Nephron (organoid): ENCODE results near the gene DOCK10.

ENCODE experiments used
- H3K27ac Mint-ChIP-seq, 3 experiments: 2 replicates each; pipeline ENCODE4 v1.8.0; 2020; ENCODE audit warnings: mixed read lengths in 3 of 3, mild to moderate bottlenecking in 2 of 3, moderate library complexity in 1 of 3
- H3K27me3 Mint-ChIP-seq: 2 replicates; pipeline ENCODE4 v1.8.0; 2021; ENCODE audit warnings: low read depth, mild to moderate bottlenecking, moderate library complexity, mixed read lengths
- H3K36me3 Mint-ChIP-seq: 2 replicates; pipeline ENCODE4 v1.8.0; 2020; ENCODE audit warnings: low read depth, mixed read lengths
- H3K4me1 Mint-ChIP-seq: 2 replicates; pipeline ENCODE4 v1.8.0; 2020; ENCODE audit warnings: mixed read lengths
- H3K4me3 Mint-ChIP-seq, 3 experiments: 2 replicates each; pipeline ENCODE4 v1.8.0; 2020; ENCODE audit warnings: mild to moderate bottlenecking in 3 of 3, mixed read lengths in 3 of 3, moderate library complexity in 2 of 3
- H3K9me3 Mint-ChIP-seq: 2 replicates; pipeline ENCODE4 v1.8.0; 2020; ENCODE audit warnings: mixed read lengths
- TF ChIP-seq, protein P1 (sequence below), 3 experiments: fragments of 200-600 bp; sonication (generic); IDR thresholded peaks; one replicate each; pipeline ENCODE4 v1.5.0; 2021; ENCODE audit warnings: antibody characterized with exemption in 3 of 3; ENCODE audit not compliant: unreplicated experiment in 3 of 3

Gene DOCK10

DNA sequence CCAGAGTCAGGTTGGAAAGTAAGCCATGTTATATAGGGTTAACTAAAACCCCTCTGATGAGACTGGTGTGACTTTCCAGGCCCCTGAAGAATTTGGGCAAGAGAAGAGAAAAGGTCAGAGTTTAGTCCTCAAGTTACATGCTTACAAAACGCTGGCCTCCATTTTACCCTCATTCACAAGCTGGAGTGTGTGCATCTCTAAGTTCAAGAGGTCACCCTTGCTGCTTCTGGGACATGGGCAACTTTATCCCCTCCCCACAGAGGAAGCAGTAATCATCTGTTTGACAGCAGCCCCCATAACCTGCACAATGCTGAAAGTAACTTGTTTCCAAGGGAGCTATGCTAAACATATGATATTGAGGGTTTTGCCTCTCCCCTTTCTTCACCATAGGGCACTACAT is 240.9 kb downstream of the DOCK10 start:
- TF ChIP-seq, protein P1, sequence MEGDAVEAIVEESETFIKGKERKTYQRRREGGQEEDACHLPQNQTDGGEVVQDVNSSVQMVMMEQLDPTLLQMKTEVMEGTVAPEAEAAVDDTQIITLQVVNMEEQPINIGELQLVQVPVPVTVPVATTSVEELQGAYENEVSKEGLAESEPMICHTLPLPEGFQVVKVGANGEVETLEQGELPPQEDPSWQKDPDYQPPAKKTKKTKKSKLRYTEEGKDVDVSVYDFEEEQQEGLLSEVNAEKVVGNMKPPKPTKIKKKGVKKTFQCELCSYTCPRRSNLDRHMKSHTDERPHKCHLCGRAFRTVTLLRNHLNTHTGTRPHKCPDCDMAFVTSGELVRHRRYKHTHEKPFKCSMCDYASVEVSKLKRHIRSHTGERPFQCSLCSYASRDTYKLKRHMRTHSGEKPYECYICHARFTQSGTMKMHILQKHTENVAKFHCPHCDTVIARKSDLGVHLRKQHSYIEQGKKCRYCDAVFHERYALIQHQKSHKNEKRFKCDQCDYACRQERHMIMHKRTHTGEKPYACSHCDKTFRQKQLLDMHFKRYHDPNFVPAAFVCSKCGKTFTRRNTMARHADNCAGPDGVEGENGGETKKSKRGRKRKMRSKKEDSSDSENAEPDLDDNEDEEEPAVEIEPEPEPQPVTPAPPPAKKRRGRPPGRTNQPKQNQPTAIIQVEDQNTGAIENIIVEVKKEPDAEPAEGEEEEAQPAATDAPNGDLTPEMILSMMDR (IDR thresholded peaks at IDR 0.05; ENCODE audit: unreplicated experiment in 3 of 3), result no peak
- Mint-ChIP-seq H3K4me3 (no peak overlapping the region), H3K4me1 (peaks cover 25% of the 10 kb centered on the region), H3K9me3 (peaks cover 4% of the 10 kb centered on the region), H3K27me3 (peaks cover 5% of the 10 kb centered on the region), H3K36me3 (peaks cover 20% of the 10 kb centered on the region), H3K27ac (no peak overlapping the region)

GRCh38 chr2:224799691-224800090 is 242.6 kb downstream of the DOCK10 start:
- peaks cover 5% of the 10 kb centered on the region for H3K27me3 Mint-ChIP-seq
- H3K36me3 Mint-ChIP-seq, result peaks cover 24% of the 10 kb centered on the region
- H3K4me3 Mint-ChIP-seq, result no peak overlapping the region
- H3K9me3 Mint-ChIP-seq, result peaks cover 4% of the 10 kb centered on the region
- TF ChIP-seq, protein P1 (IDR thresholded peaks at IDR 0.05; ENCODE audit: unreplicated experiment in 3 of 3), result no peak
- no peak overlapping the region for H3K27ac Mint-ChIP-seq
- H3K4me1 Mint-ChIP-seq, result peaks cover 15% of the 10 kb centered on the region

DNA sequence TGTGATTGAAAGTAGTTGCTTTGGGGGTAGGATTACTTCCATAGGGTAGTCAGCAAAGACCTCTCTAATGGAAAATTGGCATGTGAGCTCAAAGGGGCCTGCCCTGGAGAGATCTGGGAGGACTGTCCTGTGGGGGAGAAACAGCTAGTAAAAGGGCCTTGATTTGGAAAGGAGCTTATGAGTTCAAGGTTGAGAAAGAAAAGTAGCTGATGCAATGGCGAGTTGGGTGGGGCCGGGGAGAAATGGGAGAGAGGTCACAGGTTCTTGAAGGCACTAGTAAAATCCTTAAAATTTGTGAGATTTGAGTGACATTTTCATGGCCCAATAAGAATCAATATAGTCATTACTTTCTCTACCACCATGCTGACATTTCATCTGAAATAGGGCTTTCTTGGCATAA is 244.1 kb downstream of the DOCK10 start:
- H3K36me3 Mint-ChIP-seq, result peaks cover 29% of the 10 kb centered on the region
- H3K4me1 Mint-ChIP-seq, result peaks cover 13% of the 10 kb centered on the region
- H3K27me3 Mint-ChIP-seq, result peaks cover 5% of the 10 kb centered on the region
- TF ChIP-seq, protein P1 (IDR thresholded peaks at IDR 0.05; ENCODE audit: unreplicated experiment in 3 of 3), result no peak
- H3K9me3 Mint-ChIP-seq, result peaks cover 4% of the 10 kb centered on the region
- H3K27ac Mint-ChIP-seq, result no peak overlapping the region
- no peak overlapping the region for H3K4me3 Mint-ChIP-seq

GRCh38 chr2:224796695-224797305 is 245.5 kb downstream of the DOCK10 start:
- H3K4me1 Mint-ChIP-seq, result peaks cover 9% of the 10 kb centered on the region
- TF ChIP-seq, protein P1 (IDR thresholded peaks at IDR 0.05; ENCODE audit: unreplicated experiment in 3 of 3), result no peak
- peaks cover 29% of the 10 kb centered on the region for H3K36me3 Mint-ChIP-seq
- H3K9me3 Mint-ChIP-seq, result peaks cover 4% of the 10 kb centered on the region
- H3K4me3 Mint-ChIP-seq, result no peak overlapping the region
- H3K27ac Mint-ChIP-seq, result no peak overlapping the region
- H3K27me3 Mint-ChIP-seq, result peaks cover 5% of the 10 kb centered on the region

DNA sequence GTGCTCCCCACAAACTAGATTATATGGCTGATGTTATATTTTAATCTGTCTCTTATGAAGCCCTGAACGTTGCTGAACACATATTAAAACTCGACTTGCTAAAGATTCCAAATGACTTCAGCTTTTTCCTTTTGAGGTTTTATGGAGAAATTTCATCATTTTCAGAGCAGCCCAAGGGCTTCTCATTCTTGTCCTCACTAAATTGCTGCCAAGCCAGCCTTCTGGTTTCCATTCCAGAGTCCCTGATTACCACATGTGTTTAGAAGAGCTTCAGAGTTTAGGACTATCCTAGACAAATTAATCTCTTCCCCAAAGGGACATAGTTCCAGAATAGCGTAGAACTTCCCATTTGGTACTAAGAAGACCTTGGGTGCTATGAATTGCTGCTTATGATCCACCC is 248.3 kb downstream of the DOCK10 start:
- TF ChIP-seq, protein P1 (IDR thresholded peaks at IDR 0.05; ENCODE audit: unreplicated experiment in 3 of 3), result no peak
- no peak overlapping the region for H3K27ac Mint-ChIP-seq
- peaks cover 5% of the 10 kb centered on the region for H3K27me3 Mint-ChIP-seq
- no peak overlapping the region for H3K4me3 Mint-ChIP-seq
- H3K36me3 Mint-ChIP-seq, result peaks cover 20% of the 10 kb centered on the region
- H3K4me1 Mint-ChIP-seq, result peaks cover 5% of the 10 kb centered on the region
- peaks cover 4% of the 10 kb centered on the region for H3K9me3 Mint-ChIP-seq

- no peaks in the 10 kb centered on the region for H3K36me3 Mint-ChIP-seq
- H3K27me3 Mint-ChIP-seq, result no peaks in the 10 kb centered on the region
- H3K9me3 Mint-ChIP-seq, result no peaks in the 10 kb centered on the region
- H3K4me1 Mint-ChIP-seq, result no peaks in the 10 kb centered on the region
- no peak overlapping the region for H3K27ac Mint-ChIP-seq
- no peak overlapping the region for H3K4me3 Mint-ChIP-seq
- TF ChIP-seq, protein P1 (IDR thresholded peaks at IDR 0.05; ENCODE audit: unreplicated experiment in 3 of 3), result no peak
Measured at GRCh38 chr2:224786848-224787247, 255.4 kb downstream of the DOCK10 start.
